MCF 10A (cell line): ENCODE data around the gene ARHGAP22. TPM values are rescaled to one million over a fixed set of nuclear protein-coding genes. Genes with fewer than 3 reads are reported as not detected.

Experiments used
- BruUV-seq: library from RNA; stranded (reverse); fragments of 400-500 nt; replicated peaks from 2 replicates; lab custom pipeline; 2021; lab: Mats Ljungman, UMichigan
- CTCF ChIA-PET: fragments of 300-600 bp; sonication (Branson Sonifier 250); formaldehyde crosslinking; extraction: SDS; loops from one replicate; lab custom pipeline; 2021; ENCODE audit warnings: antibody characterized with exemption, inconsistent platforms; lab: Yijun Ruan, JAX
- POLR2A ChIA-PET: fragments of 300-600, 350-650 bp; sonication (Branson Sonifier 250); formaldehyde crosslinking; extraction: SDS; loops from one replicate; lab custom pipeline; 2020; ENCODE audit warnings: antibody characterized with exemption, inconsistent platforms; lab: Yijun Ruan, JAX
- DNase-seq: peaks from one replicate; pipeline ENCODE4 v3.0.0-alpha.2; 2018; ENCODE audit not compliant: unreplicated experiment
- H3K27ac Mint-ChIP-seq: one replicate; pipeline ENCODE4 v1.8.0; 2022; ENCODE audit warnings: mild to moderate bottlenecking, low read depth, mixed read lengths; ENCODE audit not compliant: unreplicated experiment
- H3K27me3 Mint-ChIP-seq: one replicate; pipeline ENCODE4 v1.8.0; 2022; ENCODE audit warnings: mixed read lengths; ENCODE audit not compliant: insufficient read depth, unreplicated experiment
- H3K36me3 Mint-ChIP-seq: one replicate; pipeline ENCODE4 v1.8.0; 2022; ENCODE audit warnings: mild to moderate bottlenecking, moderate library complexity, mixed read lengths; ENCODE audit not compliant: insufficient read depth, unreplicated experiment
- H3K4me1 Mint-ChIP-seq: one replicate; pipeline ENCODE4 v1.8.0; 2022; ENCODE audit warnings: mixed read lengths; ENCODE audit not compliant: insufficient read depth, unreplicated experiment
- H3K4me3 Mint-ChIP-seq: one replicate; pipeline ENCODE4 v1.8.0; 2022; ENCODE audit warnings: mild to moderate bottlenecking, moderate library complexity, mixed read lengths; ENCODE audit not compliant: unreplicated experiment
- H3K9me3 Mint-ChIP-seq: one replicate; pipeline ENCODE4 v1.8.0; 2022; ENCODE audit warnings: mixed read lengths; ENCODE audit not compliant: unreplicated experiment
- CTCF ChIP-seq: fragments of 200-600 bp; IDR thresholded peaks from one replicate; pipeline ENCODE4 v1.8.0; 2022; ENCODE audit warnings: antibody characterized with exemption, mild to moderate bottlenecking; ENCODE audit not compliant: unreplicated experiment
- intact Hi-C: fragments of 100-400 bp; cut with micrococcal nuclease; formaldehyde crosslinking; loops from 2 replicates; pipeline ENCODE4 v1.14.1; 2022
- total RNA-seq: library from RNA; stranded (reverse); gene quantifications from 2 replicates; pipeline ENCODE4 v1.2.3, GENCODE V29; 2022

ARHGAP22 gene
- total RNA-seq, 1 experiment from 2014 or later = 6.3 TPM

DNA sequence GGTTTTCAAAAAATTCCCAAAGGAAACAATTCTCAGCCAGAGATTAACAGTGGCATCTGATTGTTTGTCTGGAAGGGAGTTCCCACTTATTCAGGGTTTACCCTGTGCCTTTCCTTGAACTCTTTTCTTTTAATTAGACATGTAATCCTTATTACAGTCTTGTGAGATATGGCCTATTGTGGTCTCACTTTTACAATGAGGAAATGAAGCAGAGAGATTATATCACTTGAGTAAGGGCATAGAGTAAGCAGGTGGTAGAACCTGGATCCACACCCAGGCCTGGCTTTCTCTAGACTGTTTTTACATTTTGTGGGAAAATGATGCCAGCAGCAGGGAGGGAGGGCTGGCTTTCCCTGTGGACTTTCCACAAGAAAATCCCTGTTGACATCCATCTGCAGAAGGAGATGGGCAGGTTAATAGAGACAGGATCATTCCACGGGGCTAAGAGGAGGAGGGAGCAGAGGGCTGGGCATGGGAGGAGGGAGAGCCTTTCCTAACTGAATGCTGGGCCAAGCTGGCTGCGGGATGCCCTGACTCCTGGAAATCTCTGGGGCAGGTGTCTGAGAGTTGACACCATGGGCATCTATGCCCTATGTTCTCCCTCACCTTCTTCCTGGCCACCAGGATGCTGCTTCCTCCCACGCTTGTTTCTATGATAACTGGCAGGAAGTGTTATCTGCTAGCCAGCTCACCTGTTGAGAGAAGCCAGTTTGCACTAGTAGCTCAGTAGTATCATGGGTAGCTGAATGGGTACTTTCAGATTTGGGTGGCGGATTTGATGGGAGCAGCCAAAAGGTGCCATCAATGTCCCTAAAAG lies 28.7 kb upstream of the ARHGAP22 start:
- Mint-ChIP-seq H3K27me3 (peaks cover 14% of the 10 kb centered on the region), H3K27ac (no peak overlapping the region), H3K36me3 (no peaks in the 10 kb centered on the region), H3K4me3 (no peak overlapping the region), H3K9me3 (peaks cover 10% of the 10 kb centered on the region), H3K4me1 (no peaks in the 10 kb centered on the region)
- no peak for DNase-seq
- CTCF ChIA-PET = interaction anchor here (1.2 to 1.9 kb wide), 3 partner anchors 19 to 26 kb away, joined by 4 to 9 read pairs (median 4); no protein-coding TSS in a partner anchor
- BruUV-seq = no TSS peak
- TF ChIP-seq CTCF = no peak
- POLR2A ChIA-PET = no interaction called here
- intact Hi-C loops = no loop called here

GRCh38 chr10:48632166-48632565 lies 27.3 kb upstream of the ARHGAP22 start:
- DNase-seq = no peak
- TF ChIP-seq CTCF = no peak
- intact Hi-C loops = no loop called here
- Mint-ChIP-seq H3K9me3 (peaks cover 2% of the 10 kb centered on the region), H3K4me1 (no peaks in the 10 kb centered on the region), H3K27me3 (peaks cover 3% of the 10 kb centered on the region), H3K27ac (no peak overlapping the region), H3K36me3 (no peaks in the 10 kb centered on the region), H3K4me3 (no peak overlapping the region)
- ChIA-PET CTCF (interaction anchor here (1.2 kb wide), 1 partner anchor 20 kb away, joined by 4 read pairs; no protein-coding TSS in a partner anchor), POLR2A (no interaction called here)
- no TSS peak for BruUV-seq

DNA sequence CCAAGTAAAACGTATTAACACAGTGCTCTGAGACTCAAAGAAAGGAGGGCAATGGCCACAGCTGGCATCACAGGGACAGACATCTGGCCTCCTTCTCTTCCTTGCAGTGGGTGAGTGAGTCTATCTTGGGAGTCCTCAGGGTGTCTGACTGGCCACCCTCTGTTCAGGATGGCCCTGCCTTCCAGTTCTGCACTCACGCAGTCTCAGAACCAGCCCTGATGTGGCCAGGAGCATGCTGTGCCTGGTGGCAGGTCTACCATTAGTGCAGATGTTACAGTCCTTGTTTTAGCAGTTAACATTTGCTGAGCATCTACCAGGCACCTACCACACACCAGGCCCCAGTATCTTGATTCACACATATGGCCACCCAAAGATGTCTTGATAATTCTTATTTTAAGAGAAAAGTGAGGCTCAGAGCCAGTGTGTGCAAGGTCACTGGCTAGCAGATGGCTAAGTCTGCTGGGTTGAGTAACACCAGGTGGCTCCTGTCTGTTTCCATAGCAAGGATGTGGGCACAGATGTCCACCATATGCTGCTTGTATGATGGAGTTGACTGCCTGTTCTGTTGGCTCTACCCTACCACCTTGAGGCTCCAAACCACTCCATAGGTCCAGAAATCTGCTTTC lies 23.2 kb upstream of the ARHGAP22 start:
- Mint-ChIP-seq H3K27me3 (no peaks in the 10 kb centered on the region), H3K4me1 (no peaks in the 10 kb centered on the region), H3K36me3 (no peaks in the 10 kb centered on the region), H3K4me3 (no peak overlapping the region), H3K27ac (no peak overlapping the region), H3K9me3 (no peaks in the 10 kb centered on the region)
- no peak for DNase-seq
- intact Hi-C loops = no loop called here
- BruUV-seq = no TSS peak
- ChIA-PET POLR2A (no interaction called here), CTCF (interaction anchor here (0.6 kb wide), 1 partner anchor 28 kb away, joined by 3 read pairs; no protein-coding TSS in a partner anchor)
- TF ChIP-seq CTCF = no peak

DNA sequence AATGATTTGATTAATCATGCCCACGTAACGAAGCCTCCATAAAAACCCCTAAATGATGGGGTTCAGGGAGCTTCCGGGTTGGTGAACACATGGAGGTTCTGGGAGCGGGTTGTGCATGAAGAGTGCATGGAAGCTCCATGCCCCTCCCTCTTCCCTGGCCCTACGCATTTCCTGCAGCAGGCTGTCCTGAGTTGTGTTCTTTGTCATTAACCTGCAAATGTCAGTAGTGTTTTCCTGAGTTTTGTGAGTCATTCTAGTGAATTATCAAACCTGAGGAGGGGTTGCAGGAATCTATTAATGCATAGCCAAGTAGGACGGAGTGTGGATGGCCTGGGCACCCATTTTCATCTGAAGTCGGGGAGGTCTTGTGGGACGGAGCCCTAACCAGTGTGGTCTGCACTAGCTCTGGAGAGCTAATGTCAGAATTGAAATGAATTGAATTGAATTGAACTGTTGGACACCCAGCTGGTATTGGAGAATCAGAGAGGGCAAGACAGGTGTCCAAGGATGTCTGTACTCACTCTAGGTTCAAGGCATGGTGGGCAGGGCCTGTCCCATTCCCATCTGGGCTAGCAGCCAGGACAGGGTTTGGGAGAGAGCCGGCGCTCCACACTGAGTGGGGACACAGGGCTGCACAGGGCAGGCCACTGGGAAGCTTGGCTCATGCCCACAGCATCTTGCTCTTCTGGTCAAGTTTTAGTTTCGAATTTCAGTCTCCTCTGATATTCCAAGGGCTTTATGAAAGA lies 22.3 kb upstream of the ARHGAP22 start:
- no peak for TF ChIP-seq CTCF
- Mint-ChIP-seq H3K27me3 (no peaks in the 10 kb centered on the region), H3K27ac (no peak overlapping the region), H3K4me3 (no peak overlapping the region), H3K36me3 (no peaks in the 10 kb centered on the region), H3K9me3 (no peaks in the 10 kb centered on the region), H3K4me1 (no peaks in the 10 kb centered on the region)
- ChIA-PET POLR2A (no interaction called here), CTCF (interaction anchor here (1.3 to 5.0 kb wide), 2 partner anchors 12 to 29 kb away, joined by 3 to 25 read pairs; no protein-coding TSS in a partner anchor)
- no TSS peak for BruUV-seq
- DNase-seq = no peak
- intact Hi-C loops = no loop called here
